Lung (tissue), 12 donors: ENCODE measurements around the gene PDZD2. TPM values are rescaled to one million over a fixed set of nuclear protein-coding genes. Genes with fewer than 3 reads are reported as not detected.

Source experiments
- ATAC-seq: fragments of 200-7000 bp; cut with Tn5 transposase; one replicate; pipeline ENCODE4 v1.9.1; 2020; ENCODE audit warnings: moderate number of reproducible peaks; ENCODE audit not compliant: insufficient read depth, low FRiP score
- DNase-seq, 3 donors: peaks; one replicate each; pipeline ENCODE4 v3.0.0-alpha.2; 2013 to 2017
- H3K27ac ChIP-seq, 2 donors: one replicate each; pipeline ENCODE4 v1.5.1; 2013; ENCODE audit warnings: mild to moderate bottlenecking in 2 of 2, moderate library complexity in 2 of 2, control low read depth in 1 of 2, inconsistent platforms in 1 of 2, low read depth in 1 of 2, low read length in 1 of 2
- H3K27me3 ChIP-seq, 3 donors: one replicate each; pipeline ENCODE4 v1.5.1; 2013; ENCODE audit warnings: low read length in 2 of 3; ENCODE audit not compliant: control insufficient read depth in 3 of 3, insufficient read depth in 3 of 3
- H3K36me3 ChIP-seq, 4 donors: one replicate each; pipeline ENCODE4 v1.5.1; 2013; ENCODE audit warnings: low read length in 4 of 4, mild to moderate bottlenecking in 1 of 4, moderate library complexity in 1 of 4; ENCODE audit not compliant: control insufficient read depth in 4 of 4, insufficient read depth in 4 of 4
- H3K4me1 ChIP-seq, 5 donors: one replicate each; pipeline ENCODE4 v1.5.1; 2013; ENCODE audit warnings: low read length in 5 of 5, mild to moderate bottlenecking in 2 of 5, moderate library complexity in 1 of 5; ENCODE audit not compliant: control insufficient read depth in 5 of 5, insufficient read depth in 5 of 5
- H3K4me3 ChIP-seq: one replicate; pipeline ENCODE4 v1.5.1; 2013; ENCODE audit warnings: mild to moderate bottlenecking, control low read depth, moderate library complexity
- H3K9ac ChIP-seq, 2 donors: one replicate each; pipeline ENCODE4 v1.5.1; 2013; ENCODE audit warnings: low read length in 2 of 2, control low read depth in 1 of 2; ENCODE audit not compliant: insufficient read depth in 1 of 2
- H3K9me3 ChIP-seq, 4 donors: one replicate each; pipeline ENCODE4 v1.5.1; 2013; ENCODE audit warnings: low read length in 3 of 4, mild to moderate bottlenecking in 1 of 4, moderate library complexity in 1 of 4; ENCODE audit not compliant: control insufficient read depth in 4 of 4, insufficient read depth in 3 of 4
- WGBS, 2 donors: extraction: QIAGEN DNeasy Blood & Tissue Kit; methylation state at CpG; one replicate each; pipeline ENCODE4 v1.1.7; 2013; 5-methylcytosine and 5-hydroxymethylcytosine counted together
- polyA plus RNA-seq, 2 donors: library from polyadenylated mRNA; stranded (reverse); fragments of 200-250 nt; gene quantifications; one replicate each; pipeline ENCODE4 v1.2.1, GENCODE V29; 2013
- total RNA-seq, 2 donors: library from RNA; depleted of rRNA in 1 of 2; stranded (reverse); fragments of >200 nt in 1 of 2; gene quantifications; one replicate each; pipeline ENCODE4 v1.2.1, GENCODE V29; 2014 to 2021
- TF ChIP-seq, protein P1 (sequence below): IDR thresholded peaks from 2 replicates; pipeline ENCODE4 v1.5.1; 2012; ENCODE audit warnings: mild to moderate bottlenecking; ENCODE audit errors: control extremely low read depth, extremely low read depth
- donor health status: control.
- donor health status: control.
- donor health status: Bipolar disorder and iron deficiency.
- donor health status: healthy.
- donor health status: DM: yes; HTN: yes; CAD: no.

Gene PDZD2
- total and polyA plus RNA-seq, 4 donors, result 9.2 to 56.3 (median 24.8) TPM

DNA sequence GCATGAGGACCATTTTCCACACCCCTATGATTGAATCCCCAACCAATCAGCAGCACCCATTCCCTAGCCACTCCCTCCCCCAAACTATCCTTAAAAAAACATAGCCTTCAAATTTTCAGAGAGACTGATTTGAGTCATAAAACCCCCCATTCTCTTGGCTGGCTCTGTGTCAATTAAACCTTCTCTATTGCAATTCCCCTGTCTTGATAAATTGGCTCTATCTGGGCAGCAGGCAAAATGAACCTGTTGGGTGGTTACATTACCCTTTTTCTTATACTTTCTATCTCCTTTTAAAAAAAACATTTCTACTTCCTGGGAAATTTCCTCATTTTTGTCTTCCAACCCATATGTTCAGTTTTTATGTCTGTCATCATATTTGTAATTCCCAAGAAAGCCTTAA, 220.2 kb downstream of the PDZD2 start:
- Histone ChIP-seq H3K9me3 (peaks cover 0 to 11% (median 3%) of the 10 kb centered on the region in 4 donors), H3K27me3 (peaks cover 0 to 13% (median 6%) of the 10 kb centered on the region in 3 donors), H3K4me1 (peaks cover 3 to 25% (median 4%) of the 10 kb centered on the region in 5 donors), H3K36me3 (no peaks in the 10 kb centered on the region), H3K9ac (no peak overlapping the region), H3K27ac (no peak overlapping the region), H3K4me3 (no peak overlapping the region)
- DNase-seq, result no peak
- TF ChIP-seq, protein P1, sequence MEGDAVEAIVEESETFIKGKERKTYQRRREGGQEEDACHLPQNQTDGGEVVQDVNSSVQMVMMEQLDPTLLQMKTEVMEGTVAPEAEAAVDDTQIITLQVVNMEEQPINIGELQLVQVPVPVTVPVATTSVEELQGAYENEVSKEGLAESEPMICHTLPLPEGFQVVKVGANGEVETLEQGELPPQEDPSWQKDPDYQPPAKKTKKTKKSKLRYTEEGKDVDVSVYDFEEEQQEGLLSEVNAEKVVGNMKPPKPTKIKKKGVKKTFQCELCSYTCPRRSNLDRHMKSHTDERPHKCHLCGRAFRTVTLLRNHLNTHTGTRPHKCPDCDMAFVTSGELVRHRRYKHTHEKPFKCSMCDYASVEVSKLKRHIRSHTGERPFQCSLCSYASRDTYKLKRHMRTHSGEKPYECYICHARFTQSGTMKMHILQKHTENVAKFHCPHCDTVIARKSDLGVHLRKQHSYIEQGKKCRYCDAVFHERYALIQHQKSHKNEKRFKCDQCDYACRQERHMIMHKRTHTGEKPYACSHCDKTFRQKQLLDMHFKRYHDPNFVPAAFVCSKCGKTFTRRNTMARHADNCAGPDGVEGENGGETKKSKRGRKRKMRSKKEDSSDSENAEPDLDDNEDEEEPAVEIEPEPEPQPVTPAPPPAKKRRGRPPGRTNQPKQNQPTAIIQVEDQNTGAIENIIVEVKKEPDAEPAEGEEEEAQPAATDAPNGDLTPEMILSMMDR, result no peak
- no peak for ATAC-seq

DNA sequence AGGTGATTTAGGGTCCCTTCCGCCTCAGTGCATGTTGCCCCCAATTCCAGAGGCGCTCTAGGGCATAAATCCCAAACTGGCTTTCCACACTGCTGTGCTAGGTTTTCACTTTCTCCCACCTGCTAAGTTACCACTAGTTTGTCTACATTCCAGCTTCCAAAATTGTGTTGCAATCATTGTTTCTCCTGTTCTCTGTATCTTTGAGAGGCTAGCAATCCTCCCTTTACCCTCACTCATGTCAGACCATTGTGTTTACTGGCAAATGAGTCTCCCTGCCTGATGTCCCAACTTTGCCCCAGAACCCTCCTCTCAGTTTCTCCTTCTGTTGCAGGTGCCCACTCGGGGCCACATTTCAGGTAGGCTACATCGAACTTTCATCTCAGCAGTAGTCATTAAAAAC, 221.3 kb downstream of the PDZD2 start:
- TF ChIP-seq, protein P1, result no peak
- WGBS, 2 donors, result 97 to 98% methylated on average over 4 of the region's 4 CpGs
- DNase-seq (no peak), ATAC-seq (no peak)
- H3K9me3 ChIP-seq, result peaks cover 0 to 11% (median 3%) of the 10 kb centered on the region in 4 donors
- peaks cover 0 to 13% (median 6%) of the 10 kb centered on the region in 3 donors for H3K27me3 ChIP-seq
- no peak overlapping the region for H3K4me3 ChIP-seq
- H3K36me3 ChIP-seq, result no peaks in the 10 kb centered on the region
- no peak overlapping the region for H3K27ac ChIP-seq
- H3K4me1 ChIP-seq, result peaks cover 0 to 14% (median 4%) of the 10 kb centered on the region in 5 donors
- H3K9ac ChIP-seq, result no peak overlapping the region

DNA sequence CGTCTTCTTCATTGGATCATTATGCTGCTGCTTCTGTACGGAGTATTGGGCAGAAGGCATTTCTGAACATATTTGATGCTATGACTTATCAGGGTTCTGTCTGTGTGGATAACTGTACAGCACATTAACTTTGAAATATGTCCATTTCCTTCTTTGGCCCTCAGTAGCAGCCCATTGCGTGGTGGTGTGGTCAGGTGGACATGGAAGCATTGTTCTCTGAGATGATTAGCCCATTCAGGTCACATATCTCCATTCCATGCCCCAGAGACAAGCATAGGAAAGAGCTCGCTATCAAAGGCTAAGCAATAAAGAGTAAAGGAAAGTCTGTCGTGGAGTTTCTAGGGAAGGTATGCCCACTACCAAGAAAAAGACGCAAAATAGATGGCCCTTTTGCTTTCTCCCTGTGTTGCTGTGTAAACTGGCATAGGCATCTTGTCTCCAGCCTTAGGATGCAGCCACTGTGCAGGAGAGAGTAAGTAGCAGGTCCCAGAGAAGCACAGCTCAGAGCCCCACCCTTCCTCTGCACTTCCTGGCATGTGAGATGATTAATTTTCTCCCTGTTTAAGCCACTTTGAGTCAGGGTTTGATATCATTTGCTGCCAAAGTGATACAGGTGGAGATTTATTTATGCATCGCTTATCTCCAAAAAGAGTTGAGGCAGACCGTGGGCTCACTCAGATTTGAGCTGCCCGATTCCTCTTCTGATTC, 221.9 kb downstream of the PDZD2 start:
- Histone ChIP-seq H3K4me1 (peaks cover 0 to 12% (median 4%) of the 10 kb centered on the region in 5 donors), H3K27me3 (peaks cover 0 to 9% (median 2%) of the 10 kb centered on the region in 3 donors), H3K27ac (no peak overlapping the region), H3K4me3 (no peak overlapping the region), H3K9me3 (peaks cover 0 to 11% (median 3%) of the 10 kb centered on the region in 4 donors), H3K9ac (no peak overlapping the region), H3K36me3 (no peaks in the 10 kb centered on the region)
- DNase-seq, result no peak
- ATAC-seq, result no peak
- TF ChIP-seq, protein P1, result no peak
- WGBS, 2 donors, result 79 to 80% methylated on average over 9 of the region's 9 CpGs
